NCI-H82 treated with DMSO at 0.1 percent for 48 hours (cell line): ENCODE measurements around the gene PCDHB2.
"Not testable (repeated sequence)": the region's sequence is repeated elsewhere in the genome, so short reads cannot be mapped to it uniquely, and the experiment has no call there.

Source experiments
- DNase-seq: peaks from one replicate; lab custom pipeline; 2025; ENCODE audit not compliant: unreplicated experiment; lab: John Stamatoyannopoulos, UW

The PCDHB2 gene

DNA sequence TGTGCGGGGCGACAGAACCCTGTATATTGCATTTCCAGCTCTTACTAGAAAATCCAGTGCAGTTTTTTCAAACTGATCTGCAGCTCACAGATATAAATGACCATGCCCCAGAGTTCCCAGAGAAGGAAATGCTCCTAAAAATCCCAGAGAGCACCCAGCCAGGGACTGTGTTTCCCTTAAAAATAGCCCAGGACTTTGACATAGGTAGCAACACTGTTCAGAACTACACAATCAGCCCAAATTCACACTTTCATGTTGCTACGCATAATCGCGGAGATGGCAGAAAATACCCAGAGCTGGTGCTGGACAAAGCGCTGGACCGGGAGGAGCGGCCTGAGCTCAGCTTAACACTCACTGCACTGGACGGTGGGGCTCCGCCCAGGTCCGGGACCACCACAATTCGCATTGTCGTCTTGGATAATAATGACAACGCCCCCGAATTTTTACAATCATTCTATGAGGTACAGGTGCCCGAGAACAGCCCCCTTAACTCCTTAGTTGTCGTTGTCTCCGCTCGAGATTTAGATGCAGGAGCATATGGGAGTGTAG, 41.4 kb downstream of the PCDHB2 start:
- DNase-seq = no peak

DNA sequence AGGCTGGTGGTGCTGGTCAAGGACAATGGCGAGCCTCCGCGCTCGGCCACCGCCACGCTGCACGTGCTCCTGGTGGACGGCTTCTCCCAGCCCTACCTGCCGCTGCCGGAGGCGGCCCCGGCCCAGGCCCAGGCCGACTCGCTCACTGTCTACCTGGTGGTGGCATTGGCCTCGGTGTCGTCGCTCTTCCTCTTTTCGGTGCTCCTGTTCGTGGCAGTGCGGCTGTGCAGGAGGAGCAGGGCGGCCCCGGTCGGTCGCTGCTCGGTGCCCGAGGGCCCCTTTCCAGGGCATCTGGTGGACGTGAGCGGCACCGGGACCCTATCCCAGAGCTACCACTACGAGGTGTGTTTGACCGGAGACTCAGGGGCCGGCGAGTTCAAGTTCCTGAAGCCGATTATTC, 42.9 kb downstream of the PCDHB2 start:
- DNase-seq = not testable (repeated sequence)
